GM12875 (cell line): Measurements from ENCODE around the gene CD1E.

ENCODE experiments used
- H3K4me3 ChIP-seq: one replicate; pipeline ENCODE4 v1.5.1; 2011; ENCODE audit warnings: low read depth, low read length, control low read depth
- TF ChIP-seq, protein P1 (sequence below): IDR thresholded peaks from 2 replicates; pipeline ENCODE4 v1.5.1; 2011; ENCODE audit warnings: low read depth, mild to moderate bottlenecking, control low read depth, inconsistent platforms, low read length, moderate library complexity, borderline replicate concordance; ENCODE audit not compliant: insufficient read depth

Gene CD1E

DNA sequence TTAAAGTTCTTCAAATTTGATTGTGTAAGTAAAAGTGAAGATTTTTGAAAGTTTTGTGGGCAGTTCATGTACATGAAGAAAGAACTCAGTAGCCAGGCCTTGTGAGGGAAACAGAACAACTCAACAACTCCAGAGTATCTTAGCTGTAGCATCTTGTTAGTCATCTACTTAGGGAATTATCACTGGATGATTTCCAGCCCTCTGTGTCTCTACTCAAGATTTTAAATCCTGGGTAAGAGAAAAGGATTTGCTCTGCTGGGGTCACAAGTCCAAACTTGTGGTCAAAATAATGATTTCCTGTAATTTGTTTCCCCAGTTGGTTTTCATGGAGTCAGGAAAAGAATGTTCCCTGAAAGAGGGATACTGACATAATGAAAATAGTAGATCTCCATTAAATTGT, 37.4 kb downstream of the CD1E start:
- TF ChIP-seq, protein P1, sequence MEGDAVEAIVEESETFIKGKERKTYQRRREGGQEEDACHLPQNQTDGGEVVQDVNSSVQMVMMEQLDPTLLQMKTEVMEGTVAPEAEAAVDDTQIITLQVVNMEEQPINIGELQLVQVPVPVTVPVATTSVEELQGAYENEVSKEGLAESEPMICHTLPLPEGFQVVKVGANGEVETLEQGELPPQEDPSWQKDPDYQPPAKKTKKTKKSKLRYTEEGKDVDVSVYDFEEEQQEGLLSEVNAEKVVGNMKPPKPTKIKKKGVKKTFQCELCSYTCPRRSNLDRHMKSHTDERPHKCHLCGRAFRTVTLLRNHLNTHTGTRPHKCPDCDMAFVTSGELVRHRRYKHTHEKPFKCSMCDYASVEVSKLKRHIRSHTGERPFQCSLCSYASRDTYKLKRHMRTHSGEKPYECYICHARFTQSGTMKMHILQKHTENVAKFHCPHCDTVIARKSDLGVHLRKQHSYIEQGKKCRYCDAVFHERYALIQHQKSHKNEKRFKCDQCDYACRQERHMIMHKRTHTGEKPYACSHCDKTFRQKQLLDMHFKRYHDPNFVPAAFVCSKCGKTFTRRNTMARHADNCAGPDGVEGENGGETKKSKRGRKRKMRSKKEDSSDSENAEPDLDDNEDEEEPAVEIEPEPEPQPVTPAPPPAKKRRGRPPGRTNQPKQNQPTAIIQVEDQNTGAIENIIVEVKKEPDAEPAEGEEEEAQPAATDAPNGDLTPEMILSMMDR: no peak
- H3K4me3 ChIP-seq: no peak overlapping the region

DNA sequence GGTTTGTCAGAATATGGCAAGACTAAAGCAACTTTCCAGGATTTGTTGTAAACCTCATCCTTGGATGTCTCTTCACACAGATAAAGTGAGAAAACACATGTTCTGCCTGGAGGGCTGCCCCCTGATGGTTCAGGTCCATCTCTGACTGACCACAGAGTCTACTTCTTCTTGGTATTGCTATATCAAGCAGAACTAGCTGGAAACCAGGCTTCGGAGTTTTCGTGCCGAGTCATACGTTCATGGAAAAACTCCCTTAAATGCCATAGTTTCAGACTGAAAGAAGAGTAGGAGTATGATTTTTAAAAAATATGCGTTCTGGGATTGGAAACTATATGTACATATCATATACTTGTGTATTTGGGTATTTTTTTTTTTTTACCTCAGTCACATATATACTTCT, 39.8 kb downstream of the CD1E start:
- TF ChIP-seq, protein P1: no peak
- no peak overlapping the region for H3K4me3 ChIP-seq

DNA sequence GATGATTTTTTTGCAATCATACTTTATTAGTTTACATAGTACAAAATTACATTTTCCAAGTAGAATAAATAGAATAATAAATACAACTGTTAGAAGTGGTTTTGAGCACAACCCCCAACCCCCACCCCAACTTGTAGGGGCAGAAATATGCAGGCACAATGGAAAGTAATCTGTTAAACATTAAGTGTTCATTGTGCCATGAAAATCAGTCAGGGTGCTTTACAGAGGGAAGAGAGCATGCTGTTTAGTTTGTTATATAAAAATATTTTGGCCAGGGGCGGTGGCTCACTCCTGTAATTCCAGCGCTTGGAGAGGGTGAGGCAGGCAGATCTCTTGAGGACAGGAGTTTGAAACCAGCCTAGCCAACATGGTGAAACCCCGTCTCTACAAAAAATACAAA, 43.0 kb downstream of the CD1E start:
- TF ChIP-seq, protein P1: no peak
- no peak overlapping the region for H3K4me3 ChIP-seq

DNA sequence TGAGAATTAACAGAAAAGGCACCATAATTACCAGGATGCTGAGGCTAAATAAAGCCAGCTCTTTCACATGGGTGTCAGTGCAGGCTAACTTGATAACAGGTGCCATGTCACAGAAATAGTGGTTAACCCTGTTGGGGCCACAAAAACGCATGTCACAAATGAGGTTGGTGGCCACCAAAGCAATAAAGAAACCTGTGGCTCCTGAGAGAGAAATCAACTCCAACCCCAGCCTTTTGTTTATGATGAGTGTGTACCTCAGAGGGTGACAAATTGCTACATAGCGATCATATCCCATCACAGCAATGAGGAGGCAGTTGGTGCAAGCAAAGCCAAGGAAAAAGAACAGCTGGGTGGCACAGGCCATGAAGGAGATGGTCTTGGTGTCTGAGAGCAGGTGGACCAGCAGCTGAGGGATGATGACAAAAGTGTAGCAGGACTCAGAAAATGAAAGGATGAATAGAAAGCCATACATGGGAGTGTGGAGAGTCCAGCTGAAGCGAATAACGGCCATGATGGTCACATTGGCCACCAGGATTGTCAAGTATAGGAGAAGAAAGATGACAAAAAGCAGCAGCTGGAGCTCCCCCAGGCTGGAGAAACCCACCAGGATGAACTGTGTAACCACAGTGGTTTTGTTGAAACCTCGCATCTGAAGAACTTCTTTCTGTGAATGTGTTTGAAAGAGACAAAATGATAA, 45.3 kb downstream of the CD1E start, which contains the start of gene OR10T2:
TSS of gene OR10T2 (minus strand) at position 649 of the 697 bp plus-strand sequence. CDS start at position 649, 0 bp downstream.
- H3K4me3 ChIP-seq: no peak within 1 kb of the TSS
- TF ChIP-seq, protein P1: no peak

DNA sequence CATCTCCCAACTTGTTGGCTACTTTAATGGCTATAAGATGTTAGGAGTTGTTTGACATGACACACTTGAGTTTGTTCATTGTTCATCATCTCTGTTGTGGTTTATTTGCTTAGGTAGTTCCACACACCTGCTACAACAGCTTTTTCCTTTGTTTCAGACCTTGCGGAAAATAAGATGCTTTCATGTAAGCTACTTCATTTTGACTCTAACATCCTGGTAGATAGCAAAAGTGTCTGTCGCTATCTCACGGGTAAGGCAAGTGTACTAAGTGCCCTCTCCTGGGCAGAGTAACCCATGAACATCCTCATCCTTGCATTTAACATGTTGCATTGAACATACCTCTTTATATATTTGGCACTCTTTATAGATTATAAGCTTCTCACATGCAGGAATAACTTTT, 47.2 kb downstream of the CD1E start:
- TF ChIP-seq, protein P1: no peak

DNA sequence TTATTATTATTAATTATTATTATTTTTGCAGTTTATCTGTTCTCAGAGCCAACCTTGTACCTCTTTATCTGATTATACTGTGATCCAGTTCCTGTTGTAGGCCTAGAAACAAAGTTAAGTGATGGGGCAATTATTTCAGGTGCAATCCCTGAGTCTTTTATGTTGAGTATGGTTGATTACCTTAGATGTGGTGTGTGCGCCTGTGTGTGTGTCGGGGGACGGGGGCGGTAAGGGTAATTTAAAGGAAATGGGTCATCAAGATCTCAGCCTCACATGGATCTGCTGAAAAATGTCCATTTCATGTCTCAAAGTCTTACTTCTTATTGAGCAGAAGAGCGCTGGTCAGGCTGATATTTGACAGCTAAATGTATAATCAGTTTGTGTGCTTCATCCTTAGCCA, 53.4 kb downstream of the CD1E start:
- no peak overlapping the region for H3K4me3 ChIP-seq
- TF ChIP-seq, protein P1: no peak

More for the DNA sequence above, 47.2 kb downstream of the CD1E start:
- no peak overlapping the region for H3K4me3 ChIP-seq
